ENCODE measurements around the gene PRC1.

Gene PRC1

GRCh38 chr15:90989040-90989768 lies 5.1 kb downstream of the PRC1 start:
- no peak for DNase-seq

- no peak for DNase-seq
Observed at GRCh38 chr15:90988296-90988695, 6.0 kb downstream of the PRC1 start.

- DNase-seq, result no peak
Observed at GRCh38 chr15:90987561-90988141, 6.7 kb downstream of the PRC1 start.

- no peak for DNase-seq
Observed at GRCh38 chr15:90986790-90987507, 7.4 kb downstream of the PRC1 start.

GRCh38 chr15:90982135-90982534 lies 12.2 kb downstream of the PRC1 start:
- no peak for DNase-seq

- no peak for DNase-seq
Observed at GRCh38 chr15:90981681-90982080, 12.7 kb downstream of the PRC1 start.

- DNase-seq, result no peak
Observed at GRCh38 chr15:90979582-90979981, 14.8 kb downstream of the PRC1 start.

GRCh38 chr15:90974216-90974615 lies 20.1 kb downstream of the PRC1 start:
- DNase-seq, result no peak

- DNase-seq, result no peak
Observed at GRCh38 chr15:90972133-90972532, 22.2 kb downstream of the PRC1 start.

GRCh38 chr15:90970274-90970673 lies 24.1 kb downstream of the PRC1 start:
- DNase-seq, result no peak

GRCh38 chr15:90968434-90968833 lies 25.9 kb downstream of the PRC1 start:
- DNase-seq, result no peak

- no peak for DNase-seq
Observed at GRCh38 chr15:90967206-90967605, 27.1 kb downstream of the PRC1 start.

- no peak for DNase-seq
Observed at GRCh38 chr15:90966262-90966661, 28.1 kb downstream of the PRC1 start.

GRCh38 chr15:90962021-90962420 lies 32.3 kb downstream of the PRC1 start:
- DNase-seq, result no peak

- DNase-seq, result peak in 10 of 58 donors; percentile 16 to 47 (median 40)
Observed at GRCh38 chr15:90960298-90961091, 33.8 kb downstream of the PRC1 start.

- peak in 54 of 58 donors; percentile 5 to 89 (median 60) for DNase-seq
Observed at GRCh38 chr15:90959894-90960293, 34.4 kb downstream of the PRC1 start.

- no peak for DNase-seq
Observed at GRCh38 chr15:90959028-90959595, 35.2 kb downstream of the PRC1 start.

GRCh38 chr15:90957791-90958190 lies 36.5 kb downstream of the PRC1 start:
- DNase-seq, result peak in 4 of 58 donors; percentile 39 to 52 (median 48)

- DNase-seq, result peak in 25 of 58 donors; percentile 6 to 77 (median 40)
Observed at GRCh38 chr15:90957031-90957790, 37.1 kb downstream of the PRC1 start.

- DNase-seq, result peak in 54 of 58 donors; percentile 7 to 79 (median 56)
Observed at GRCh38 chr15:90956274-90957030, 37.9 kb downstream of the PRC1 start.

Measured in anterior cingulate cortex (tissue), 58 donors.